K562 (cell line): ENCODE measurements around the gene MEX3D. TPM values are rescaled to one million over a fixed set of nuclear protein-coding genes. Genes with fewer than 3 reads are reported as not detected.

Source experiments
- BRCA1 ChIP-seq, 2 experiments: fragments of 450-650 bp in 1 of 2; sonication (generic) in 1 of 2; formaldehyde crosslinking in 1 of 2; IDR thresholded peaks; 2 replicates each; pipeline versions ENCODE4 v1.5.0 to v1.6.1; 2017 to 2020; ENCODE audit warnings: mild to moderate bottlenecking in 1 of 2, missing genetic modification reagents in 1 of 2
- CGGBP1 ChIP-seq: fragments of 250-450 bp; sonication (Bioruptor Pico); IDR thresholded peaks from 2 replicates; pipeline ENCODE4 v1.9.0; 2021; ENCODE audit warnings: mild to moderate bottlenecking
- CHD4 ChIP-seq: fragments of 200-600 bp; sonication (generic); IDR thresholded peaks from 3 replicates; pipeline ENCODE4 v1.6.1; 2012; ENCODE audit warnings: low read depth, mild to moderate bottlenecking, mixed read lengths, low read length, inconsistent platforms; ENCODE audit not compliant: insufficient read depth, insufficient replicate concordance, poor library complexity, severe bottlenecking
- CREB5 ChIP-seq: fragments of 250-450 bp; sonication (Bioruptor Pico); IDR thresholded peaks from 2 replicates; pipeline ENCODE4 v1.5.0; 2020; ENCODE audit warnings: mild to moderate bottlenecking
- CSDE1 ChIP-seq, 2 experiments: fragments of 450-650 bp; IDR thresholded peaks; 2 replicates each; pipeline ENCODE4 v1.6.1; 2016; ENCODE audit warnings: mild to moderate bottlenecking in 1 of 2
- KAT2B ChIP-seq: IDR thresholded peaks from one replicate; pipeline ENCODE4 v1.6.1; 2012; ENCODE audit warnings: low read depth, mild to moderate bottlenecking, control low read depth, inconsistent platforms, low read length, moderate library complexity
- KAT8 ChIP-seq: fragments of 450-650 bp; IDR thresholded peaks from 2 replicates; pipeline ENCODE4 v1.6.1; 2016; ENCODE audit warnings: low read depth, mild to moderate bottlenecking
- KHSRP ChIP-seq: fragments of 450-650 bp; IDR thresholded peaks from 2 replicates; pipeline ENCODE4 v1.6.1; 2017
- NFE2L1 ChIP-seq: fragments of 450-650 bp; IDR thresholded peaks from 2 replicates; pipeline ENCODE4 v1.6.1; 2016; ENCODE audit warnings: missing genetic modification characterization, low read depth, mild to moderate bottlenecking, missing compliant biosample characterization, moderate library complexity, borderline replicate concordance
- NFIX ChIP-seq: fragments of 250-450 bp; sonication (Bioruptor Pico); IDR thresholded peaks from 2 replicates; pipeline ENCODE4 v1.4.0; 2020; ENCODE audit warnings: low read depth, mild to moderate bottlenecking, moderate library complexity
- NFXL1 ChIP-seq: fragments of 450-650 bp; formaldehyde crosslinking; IDR thresholded peaks from 2 replicates; pipeline ENCODE4 v1.4.0; 2021; ENCODE audit warnings: mild to moderate bottlenecking
- PCBP2 ChIP-seq: fragments of 200-400 bp; formaldehyde crosslinking; IDR thresholded peaks from 2 replicates; pipeline ENCODE4 v1.6.1; 2018; ENCODE audit warnings: low read length, low read depth, mild to moderate bottlenecking, moderate library complexity; ENCODE audit not compliant: poor library complexity, severe bottlenecking
- PURB ChIP-seq: sonication (generic); formaldehyde crosslinking; IDR thresholded peaks from 2 replicates; pipeline ENCODE4 v1.9.0; 2021; ENCODE audit warnings: low read depth, mild to moderate bottlenecking, missing genetic modification reagents
- RB1 ChIP-seq: fragments of 450-650 bp; IDR thresholded peaks from 2 replicates; pipeline ENCODE4 v1.6.1; 2017; ENCODE audit warnings: low read depth, mild to moderate bottlenecking
- SMARCB1 ChIP-seq: IDR thresholded peaks from 2 replicates; pipeline ENCODE4 v1.6.1; 2011; ENCODE audit warnings: improper control_type of control experiment, low read depth; ENCODE audit not compliant: insufficient read length
- TCFL5 ChIP-seq: fragments of 250-450 bp; sonication (Bioruptor Pico); conservative IDR thresholded peaks from 2 replicates; pipeline ENCODE4 v1.6.1; 2021; ENCODE audit warnings: mild to moderate bottlenecking, moderate library complexity, matching md5 sums
- U2AF2 ChIP-seq: fragments of 200-400 bp; formaldehyde crosslinking; optimal IDR thresholded peaks from 2 replicates; pipeline ENCODE3; 2017; ENCODE audit warnings: low read depth, mild to moderate bottlenecking, low read length
- ZNF3 ChIP-seq: fragments of 250-450 bp; sonication (Bioruptor Pico); IDR thresholded peaks from 2 replicates; pipeline ENCODE4 v1.5.0; 2021; ENCODE audit warnings: mild to moderate bottlenecking, moderate library complexity
- ZNF436 ChIP-seq: fragments of 250-450, 450-650 bp; sonication (Bioruptor Pico); formaldehyde crosslinking; IDR thresholded peaks from 2 replicates; pipeline ENCODE4 v1.7.0; 2020; ENCODE audit warnings: mild to moderate bottlenecking
- ZNF668 ChIP-seq: fragments of 250-450 bp; sonication (Bioruptor Pico); IDR thresholded peaks from 2 replicates; pipeline ENCODE4 v1.8.0; 2022; ENCODE audit warnings: mild to moderate bottlenecking, inconsistent platforms
- polyA plus RNA-seq, 8 experiments: library from polyadenylated mRNA; depleted of rRNA in 4 of 8; stranded (reverse) in 5 of 8; unstranded in 3 of 8; fragments of >200 nt; fragmentation: Nextera tagmentation in 2 of 8; fragmentation: Illumina TruSeq in 1 of 8; extraction: Ambion mirVana in 2 of 8; extraction: Trizol in 1 of 8; gene quantifications; 2 replicates each; pipeline versions ENCODE4 v1.2.1 to v1.2.3, GENCODE V29; 2011 to 2014; ENCODE audit warnings: inconsistent platforms in 1 of 8, missing spikeins in 1 of 8
- total RNA-seq, 7 experiments: library from RNA; depleted of rRNA in 6 of 7; stranded (reverse); fragments of >200 nt in 6 of 7; fragmentation: Illumina TruSeq in 2 of 7; extraction: Trizol in 2 of 7; gene quantifications; 2 replicates each; pipeline versions ENCODE4 v1.2.1 to v1.2.3, GENCODE V29; 2011 to 2021; ENCODE audit warnings: low replicate concordance in 1 of 7
- TF ChIP-seq, protein P1 (sequence below): fragments of 450-650 bp; formaldehyde crosslinking; IDR thresholded peaks from 2 replicates; pipeline ENCODE4 v1.4.0; 2020; ENCODE audit warnings: mild to moderate bottlenecking, moderate library complexity
- TF ChIP-seq, protein P2 (sequence below): fragments of 250-450 bp; sonication (Bioruptor Pico); IDR thresholded peaks from 2 replicates; pipeline ENCODE4 v1.4.0; 2020; ENCODE audit warnings: mild to moderate bottlenecking, moderate library complexity
- TF ChIP-seq, protein P3 (sequence below): fragments of 250-450 bp; sonication (Bioruptor Pico); IDR thresholded peaks from 2 replicates; pipeline ENCODE4 v1.8.0; 2021; ENCODE audit warnings: mild to moderate bottlenecking, moderate library complexity

The MEX3D gene
- total and polyA plus RNA-seq, 9 of the 15 experiments (the other 6 are each of a cell fraction or from before 2014, with no cell fraction given): 1.7 to 39.3 (median 5.7) TPM

- TF ChIP-seq, protein P1, sequence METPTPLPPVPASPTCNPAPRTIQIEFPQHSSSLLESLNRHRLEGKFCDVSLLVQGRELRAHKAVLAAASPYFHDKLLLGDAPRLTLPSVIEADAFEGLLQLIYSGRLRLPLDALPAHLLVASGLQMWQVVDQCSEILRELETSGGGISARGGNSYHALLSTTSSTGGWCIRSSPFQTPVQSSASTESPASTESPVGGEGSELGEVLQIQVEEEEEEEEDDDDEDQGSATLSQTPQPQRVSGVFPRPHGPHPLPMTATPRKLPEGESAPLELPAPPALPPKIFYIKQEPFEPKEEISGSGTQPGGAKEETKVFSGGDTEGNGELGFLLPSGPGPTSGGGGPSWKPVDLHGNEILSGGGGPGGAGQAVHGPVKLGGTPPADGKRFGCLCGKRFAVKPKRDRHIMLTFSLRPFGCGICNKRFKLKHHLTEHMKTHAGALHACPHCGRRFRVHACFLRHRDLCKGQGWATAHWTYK: no peak
- TF ChIP-seq PCBP2: no peak
- TF ChIP-seq, protein P2, sequence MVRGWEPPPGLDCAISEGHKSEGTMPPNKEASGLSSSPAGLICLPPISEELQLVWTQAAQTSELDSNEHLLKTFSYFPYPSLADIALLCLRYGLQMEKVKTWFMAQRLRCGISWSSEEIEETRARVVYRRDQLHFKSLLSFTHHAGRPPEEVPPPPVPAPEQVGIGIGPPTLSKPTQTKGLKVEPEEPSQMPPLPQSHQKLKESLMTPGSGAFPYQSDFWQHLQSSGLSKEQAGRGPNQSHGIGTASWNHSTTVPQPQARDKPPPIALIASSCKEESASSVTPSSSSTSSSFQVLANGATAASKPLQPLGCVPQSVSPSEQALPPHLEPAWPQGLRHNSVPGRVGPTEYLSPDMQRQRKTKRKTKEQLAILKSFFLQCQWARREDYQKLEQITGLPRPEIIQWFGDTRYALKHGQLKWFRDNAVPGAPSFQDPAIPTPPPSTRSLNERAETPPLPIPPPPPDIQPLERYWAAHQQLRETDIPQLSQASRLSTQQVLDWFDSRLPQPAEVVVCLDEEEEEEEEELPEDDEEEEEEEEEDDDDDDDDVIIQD (CRISPR knock-in tag): no peak
- no peak for TF ChIP-seq NFE2L1 (tag)
- no peak for TF ChIP-seq PURB (CRISPR knock-in tag)
- TF ChIP-seq CREB5 (CRISPR knock-in tag): no peak
- TF ChIP-seq, protein P3, sequence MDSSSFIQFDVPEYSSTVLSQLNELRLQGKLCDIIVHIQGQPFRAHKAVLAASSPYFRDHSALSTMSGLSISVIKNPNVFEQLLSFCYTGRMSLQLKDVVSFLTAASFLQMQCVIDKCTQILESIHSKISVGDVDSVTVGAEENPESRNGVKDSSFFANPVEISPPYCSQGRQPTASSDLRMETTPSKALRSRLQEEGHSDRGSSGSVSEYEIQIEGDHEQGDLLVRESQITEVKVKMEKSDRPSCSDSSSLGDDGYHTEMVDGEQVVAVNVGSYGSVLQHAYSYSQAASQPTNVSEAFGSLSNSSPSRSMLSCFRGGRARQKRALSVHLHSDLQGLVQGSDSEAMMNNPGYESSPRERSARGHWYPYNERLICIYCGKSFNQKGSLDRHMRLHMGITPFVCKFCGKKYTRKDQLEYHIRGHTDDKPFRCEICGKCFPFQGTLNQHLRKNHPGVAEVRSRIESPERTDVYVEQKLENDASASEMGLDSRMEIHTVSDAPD (CRISPR knock-in tag): no peak
- TF ChIP-seq NFXL1 (CRISPR knock-in tag): no peak
- no peak for TF ChIP-seq SMARCB1
- TF ChIP-seq KHSRP: no peak
- TF ChIP-seq TCFL5: no peak
- no peak for TF ChIP-seq KAT2B
- TF ChIP-seq BRCA1 (IDR thresholded peaks at IDR 0.05): no peak
- TF ChIP-seq BRCA1 (CRISPR knock-in tag; IDR thresholded peaks at IDR 0.05): no peak
- TF ChIP-seq CHD4: peak; percentile 32
- TF ChIP-seq U2AF2: no peak
- no peak for TF ChIP-seq KAT8
- peak; percentile 53 for TF ChIP-seq RB1
- no peak for TF ChIP-seq CSDE1 (IDR thresholded peaks at IDR 0.05)
- TF ChIP-seq ZNF436 (CRISPR knock-in tag): peak; percentile 81; the same call in 1 of the 2 replicates
- TF ChIP-seq NFIX (CRISPR knock-in tag): no peak
- no peak for TF ChIP-seq CGGBP1
- TF ChIP-seq ZNF668 (CRISPR knock-in tag): no peak
- no peak for TF ChIP-seq ZNF3 (CRISPR knock-in tag)
Observed at GRCh38 chr19:1513499-1514294, 54.4 kb downstream of the MEX3D start (continued).
